GM10248 (cell line): ENCODE measurements around the gene FAM234A.

Source experiments
- CTCF ChIA-PET: fragments of 300-600 bp; sonication (Branson Sonifier 250); formaldehyde crosslinking; extraction: SDS; loops from one replicate; lab custom pipeline; 2021; ENCODE audit warnings: antibody characterized with exemption; lab: Yijun Ruan, JAX
- POLR2A ChIA-PET: fragments of 350-650 bp; sonication (Branson Sonifier 250); formaldehyde crosslinking; extraction: SDS; loops from one replicate; lab custom pipeline; 2020; ENCODE audit warnings: antibody characterized with exemption; lab: Yijun Ruan, JAX
- DNase-seq: peaks from one replicate; pipeline ENCODE4 v3.0.0; 2012; ENCODE audit errors: extremely low spot score
- CTCF ChIP-seq: IDR thresholded peaks from 2 replicates; pipeline ENCODE4 v1.5.1; 2012; ENCODE audit warnings: mild to moderate bottlenecking, low read depth; ENCODE audit errors: extremely low read depth, missing control alignments, control extremely low read depth

FAM234A gene

GRCh38 chr16:289395-289997 lies 54.9 kb downstream of the FAM234A start:
- POLR2A ChIA-PET: no interaction called here
- CTCF ChIA-PET: interaction anchor here (1.3 kb wide), 1 partner anchor 183 kb away, joined by 3 read pairs; no protein-coding TSS in a partner anchor
- DNase-seq: no peak
- no peak for TF ChIP-seq CTCF

GRCh38 chr16:290015-290680 lies 55.5 kb downstream of the FAM234A start:
- ChIA-PET POLR2A (no interaction called here), CTCF (no interaction called here)
- TF ChIP-seq CTCF: no peak
- no peak for DNase-seq

DNA sequence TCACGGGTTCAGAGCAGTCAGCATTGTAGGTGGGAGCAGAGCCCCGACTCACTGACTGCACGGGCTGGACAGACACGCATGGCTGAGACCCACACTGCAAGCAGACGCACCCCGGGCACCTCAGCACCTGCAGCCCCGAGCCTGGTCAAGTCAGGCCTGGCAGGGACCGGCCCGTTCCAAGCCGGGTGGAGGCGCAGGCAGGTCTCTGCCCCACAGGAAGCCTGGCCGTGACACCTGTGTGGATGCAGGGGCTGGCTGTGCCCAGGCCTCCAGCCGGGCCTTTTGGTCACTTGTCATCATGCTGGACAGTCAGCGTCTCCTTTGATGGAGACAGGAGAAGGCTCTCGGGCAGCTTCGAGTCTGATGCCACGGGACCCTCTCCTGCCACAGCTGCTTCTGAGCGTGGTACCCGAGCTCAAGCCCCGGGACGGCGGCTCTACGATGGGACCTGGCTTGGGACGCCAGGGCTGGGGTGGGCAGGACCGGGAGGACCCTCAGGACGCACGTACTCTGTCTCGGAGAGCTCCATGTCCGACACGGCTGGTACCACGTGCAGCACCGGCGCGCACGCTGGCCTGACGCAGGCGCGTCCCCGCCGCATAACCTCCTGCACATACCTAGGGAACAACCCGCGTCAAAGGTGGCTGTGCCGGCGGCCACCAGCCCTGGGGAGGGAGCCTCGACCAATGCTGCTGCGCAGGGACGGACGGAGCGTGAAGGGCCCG lies 56.2 kb downstream of the FAM234A start:
- CTCF ChIA-PET: no interaction called here

DNA sequence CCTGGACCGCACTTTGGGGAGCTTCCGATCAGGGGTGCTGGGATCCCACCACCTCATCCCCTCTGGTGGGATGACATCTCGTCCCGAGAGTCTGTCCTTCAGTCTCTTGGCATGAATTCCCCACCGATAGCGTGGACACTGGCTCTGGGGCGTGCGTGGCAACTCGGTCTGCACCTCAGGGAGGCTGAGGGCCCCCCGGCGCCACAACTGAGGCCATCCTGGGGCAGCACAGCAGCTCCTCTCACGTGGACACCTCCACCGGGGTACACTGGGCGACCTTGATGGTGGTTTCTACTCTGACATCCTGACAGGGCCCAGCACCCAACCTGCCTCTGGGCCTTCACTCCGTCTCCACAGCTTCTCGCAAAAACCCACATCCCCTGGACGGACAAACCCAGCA lies 56.9 kb downstream of the FAM234A start:
- ChIA-PET CTCF (no interaction called here), POLR2A (no interaction called here)
- TF ChIP-seq CTCF: no peak
- DNase-seq: no peak

More for the DNA sequence above, 56.2 kb downstream of the FAM234A start:
- no peak for TF ChIP-seq CTCF
- no peak for DNase-seq
- POLR2A ChIA-PET: no interaction called here

DNA sequence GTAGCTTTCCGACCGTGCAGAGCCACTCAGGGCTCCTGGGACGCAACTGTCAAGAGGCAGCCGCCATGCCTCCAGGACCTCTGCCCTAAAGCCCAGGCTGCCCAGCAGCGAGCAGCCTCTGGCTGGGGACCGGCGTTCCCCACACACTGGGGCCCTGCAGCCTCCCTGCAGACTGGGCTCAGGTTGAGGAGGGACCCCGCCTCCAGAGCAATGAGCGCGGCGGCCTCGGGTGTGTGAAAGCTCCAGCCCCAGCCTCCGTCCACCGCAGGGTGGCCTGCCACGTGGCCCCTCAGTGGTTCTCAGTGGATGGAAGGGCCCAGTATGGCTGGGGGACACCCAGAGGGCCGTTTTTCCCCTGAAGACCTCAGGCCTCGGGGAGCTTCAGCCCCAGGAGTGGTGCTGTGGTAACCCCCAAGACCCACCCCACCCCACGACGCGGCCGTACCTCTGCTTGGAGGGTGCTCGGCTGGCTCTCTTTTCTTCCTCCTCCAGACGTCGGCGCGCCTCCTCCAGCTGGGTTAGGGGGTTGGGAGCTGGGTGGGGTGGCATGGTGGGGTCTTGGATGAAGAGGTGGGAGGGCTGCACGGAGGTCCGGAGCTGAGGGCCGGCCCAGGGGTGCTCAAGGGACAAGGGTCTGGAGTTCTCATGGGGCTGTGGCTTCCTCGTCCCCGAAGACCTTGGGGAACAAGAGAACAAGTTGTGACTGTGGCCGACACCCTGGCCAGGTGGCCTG lies 58.6 kb downstream of the FAM234A start:
- ChIA-PET POLR2A (interaction anchor here (0.5 kb wide), 1 partner anchor 77 kb away, joined by 5 read pairs; no protein-coding TSS in a partner anchor), CTCF (no interaction called here)
- no peak for DNase-seq

More for the DNA sequence above, 58.6 kb downstream of the FAM234A start:
- no peak for TF ChIP-seq CTCF
